Subcutaneous abdominal adipose tissue (tissue), 5 donors: Measurements from ENCODE around the gene PIGS.

Experiments
- H3K27ac ChIP-seq: one replicate; pipeline ENCODE4 v1.7.0; 2013; ENCODE audit warnings: low read depth, mild to moderate bottlenecking, inconsistent platforms, low read length, moderate library complexity
- H3K27me3 ChIP-seq, 5 donors: one replicate each; pipeline ENCODE4 v1.7.0; 2013; ENCODE audit warnings: low read length in 5 of 5, inconsistent platforms in 1 of 5; ENCODE audit not compliant: control insufficient read depth in 5 of 5, insufficient read depth in 4 of 5
- H3K36me3 ChIP-seq, 5 donors: one replicate each; pipeline ENCODE4 v1.7.0; 2013; ENCODE audit warnings: low read length in 5 of 5; ENCODE audit not compliant: control insufficient read depth in 5 of 5, insufficient read depth in 5 of 5
- H3K4me1 ChIP-seq, 5 donors: one replicate each; pipeline ENCODE4 v1.7.0; 2013; ENCODE audit warnings: low read length in 5 of 5, mild to moderate bottlenecking in 3 of 5, moderate library complexity in 1 of 5; ENCODE audit not compliant: control insufficient read depth in 5 of 5, insufficient read depth in 5 of 5
- H3K4me3 ChIP-seq, 5 donors: one replicate each; pipeline ENCODE4 v1.7.0; 2013; ENCODE audit warnings: low read length in 5 of 5, low read depth in 1 of 5
- H3K9ac ChIP-seq, 5 donors: one replicate each; pipeline ENCODE4 v1.7.0; 2013; ENCODE audit warnings: low read length in 5 of 5, mild to moderate bottlenecking in 4 of 5, moderate library complexity in 3 of 5
- H3K9me3 ChIP-seq, 5 donors: one replicate each; pipeline ENCODE4 v1.7.0; 2013; ENCODE audit warnings: low read length in 5 of 5; ENCODE audit not compliant: control insufficient read depth in 5 of 5
- donor health status: healthy.
- donor health status: healthy.
- donor health status: healthy.
- donor health status: healthy.
- donor health status: healthy.

Gene PIGS

GRCh38 chr17:28532050-28532960 is 39.0 kb downstream of the PIGS start:
- Histone ChIP-seq H3K36me3 (no peaks in the 10 kb centered on the region), H3K9me3 (no peaks in the 10 kb centered on the region), H3K9ac (no peak overlapping the region), H3K4me3 (no peak overlapping the region), H3K4me1 (no peaks in the 10 kb centered on the region), H3K27me3 (peaks cover 0 to 10% (median 4%) of the 10 kb centered on the region in 5 donors), H3K27ac (no peak overlapping the region)

GRCh38 chr17:28530926-28531325 is 40.4 kb downstream of the PIGS start:
- Histone ChIP-seq H3K9me3 (no peaks in the 10 kb centered on the region), H3K9ac (no peak overlapping the region), H3K27ac (no peak overlapping the region), H3K36me3 (no peaks in the 10 kb centered on the region), H3K4me3 (no peak overlapping the region), H3K4me1 (no peaks in the 10 kb centered on the region), H3K27me3 (peaks cover 0 to 9% (median 4%) of the 10 kb centered on the region in 5 donors)

- no peaks in the 10 kb centered on the region for H3K4me1 ChIP-seq
These were observed 41.1 kb downstream of the PIGS start for GRCh38 chr17:28530250-28530649.

GRCh38 chr17:28529013-28529400 is 42.3 kb downstream of the PIGS start:
- no peaks in the 10 kb centered on the region for H3K9me3 ChIP-seq
- no peak overlapping the region for H3K4me3 ChIP-seq
- no peak overlapping the region for H3K9ac ChIP-seq
- peaks cover 0 to 9% (median 4%) of the 10 kb centered on the region in 5 donors for H3K27me3 ChIP-seq
- no peaks in the 10 kb centered on the region for H3K36me3 ChIP-seq
- H3K4me1 ChIP-seq: no peaks in the 10 kb centered on the region
- H3K27ac ChIP-seq: no peak overlapping the region

More at GRCh38 chr17:28530250-28530649, 41.1 kb downstream of the PIGS start:
- H3K9me3 ChIP-seq: no peaks in the 10 kb centered on the region
- H3K27ac ChIP-seq: no peak overlapping the region
- H3K36me3 ChIP-seq: no peaks in the 10 kb centered on the region
- peaks cover 0 to 9% (median 4%) of the 10 kb centered on the region in 5 donors for H3K27me3 ChIP-seq
- no peak overlapping the region for H3K4me3 ChIP-seq
- H3K9ac ChIP-seq: no peak overlapping the region

GRCh38 chr17:28528327-28529012 is 42.9 kb downstream of the PIGS start:
- Histone ChIP-seq H3K27ac (no peak overlapping the region), H3K9ac (no peak overlapping the region), H3K4me1 (no peaks in the 10 kb centered on the region)

GRCh38 chr17:28527859-28528258 is 43.5 kb downstream of the PIGS start:
- Histone ChIP-seq H3K9ac (no peak overlapping the region), H3K9me3 (no peaks in the 10 kb centered on the region), H3K4me3 (no peak overlapping the region), H3K27ac (no peak overlapping the region), H3K4me1 (no peaks in the 10 kb centered on the region), H3K36me3 (no peaks in the 10 kb centered on the region), H3K27me3 (peaks cover 0 to 9% (median 4%) of the 10 kb centered on the region in 5 donors)

More at GRCh38 chr17:28528327-28529012, 42.9 kb downstream of the PIGS start:
- Histone ChIP-seq H3K27me3 (peaks cover 0 to 9% (median 4%) of the 10 kb centered on the region in 5 donors), H3K4me3 (no peak overlapping the region), H3K9me3 (no peaks in the 10 kb centered on the region), H3K36me3 (no peaks in the 10 kb centered on the region)

GRCh38 chr17:28527181-28527681 is 44.1 kb downstream of the PIGS start:
- no peaks in the 10 kb centered on the region for H3K36me3 ChIP-seq
- no peak overlapping the region for H3K27ac ChIP-seq
- H3K27me3 ChIP-seq: peaks cover 0 to 9% (median 4%) of the 10 kb centered on the region in 5 donors
- H3K9ac ChIP-seq: no peak overlapping the region
- H3K4me1 ChIP-seq: no peaks in the 10 kb centered on the region
- no peak overlapping the region for H3K4me3 ChIP-seq
- no peaks in the 10 kb centered on the region for H3K9me3 ChIP-seq

GRCh38 chr17:28526381-28526780 is 44.9 kb downstream of the PIGS start:
- Histone ChIP-seq H3K9ac (no peak overlapping the region), H3K27ac (no peak overlapping the region)

GRCh38 chr17:28524476-28525424 is 46.6 kb downstream of the PIGS start:
- H3K36me3 ChIP-seq: no peaks in the 10 kb centered on the region
- H3K27ac ChIP-seq: no peak overlapping the region
- H3K27me3 ChIP-seq: peaks cover 0 to 9% (median 0%) of the 10 kb centered on the region in 5 donors
- H3K4me1 ChIP-seq: no peaks in the 10 kb centered on the region
- no peak overlapping the region for H3K9ac ChIP-seq
- no peaks in the 10 kb centered on the region for H3K9me3 ChIP-seq
- no peak overlapping the region for H3K4me3 ChIP-seq

More at GRCh38 chr17:28526381-28526780, 44.9 kb downstream of the PIGS start:
- no peak overlapping the region for H3K4me3 ChIP-seq
- no peaks in the 10 kb centered on the region for H3K9me3 ChIP-seq
- no peaks in the 10 kb centered on the region for H3K36me3 ChIP-seq
- H3K27me3 ChIP-seq: peaks cover 0 to 7% (median under 1%) of the 10 kb centered on the region in 5 donors
- no peaks in the 10 kb centered on the region for H3K4me1 ChIP-seq
